ENCODE data around the gene LMAN2. TPM values are rescaled to one million over a fixed set of nuclear protein-coding genes. Genes with fewer than 3 reads are reported as not detected.

LMAN2 gene
- polyA plus RNA-seq, 3 donors: 148 to 275 (median 259) TPM

GRCh38 chr5:177357146-177357458 lies 5.6 kb upstream of the LMAN2 start:
- H3K36me3 ChIP-seq (replicated peaks in 1 of 2; ENCODE audit: control insufficient read depth in 1 of 2, insufficient read depth in 2 of 2, low read length in 2 of 2): peaks cover 2 to 6% of the 10 kb centered on the region in 2 donors
- no peak for DNase-seq
- H3K4me1 ChIP-seq (ENCODE audit: control insufficient read depth in 1 of 2, insufficient read depth in 2 of 2, low read length in 2 of 2): peaks cover 94 to 100% of the 10 kb centered on the region in 2 donors
- H3K4me3 ChIP-seq (replicated peaks in 1 of 3; ENCODE audit: low read depth in 2 of 3, low read length in 3 of 3): peak overlapping the region in 1 of 3 experiments; percentile 96
- peaks cover 0 to 7% of the 10 kb centered on the region in 2 donors for H3K9me3 ChIP-seq (replicated peaks in 1 of 2; ENCODE audit: control insufficient read depth in 1 of 2, insufficient read depth in 1 of 2, low read length in 2 of 2)
- no peak overlapping the region for H3K9ac ChIP-seq (ENCODE audit: insufficient read depth, low read length, poor library complexity, severe bottlenecking)
- peak overlapping the region; percentile 89 to 95 for H3K4me3 Mint-ChIP-seq
- peaks cover 3 to 11% (median 7%) of the 10 kb centered on the region in 7 donors for H3K9me3 Mint-ChIP-seq
- no peak for TF ChIP-seq CTCF (IDR thresholded peaks at IDR 0.05)
- peak overlapping the region in 1 of 2 donors; percentile 87 for H3K27ac ChIP-seq (ENCODE audit: low read depth in 1 of 2, low read length in 2 of 2)
- peaks cover 45% of the 10 kb centered on the region for H3K79me2 ChIP-seq (ENCODE audit: insufficient read depth, low read length)
- intact Hi-C loops (cut with micrococcal nuclease): no loop called here
- H4K20me1 ChIP-seq (ENCODE audit: insufficient read depth, low read length): peaks cover 38% of the 10 kb centered on the region
- H3K36me3 Mint-ChIP-seq: peaks cover 13 to 24% of the 10 kb centered on the region in 2 donors
- H3K27ac Mint-ChIP-seq: peak overlapping the region; percentile 63 to 96 (median 94)
- no peak overlapping the region for H2AFZ ChIP-seq (ENCODE audit: insufficient read depth, low read depth, low read length, poor library complexity, severe bottlenecking)
- H3K27me3 ChIP-seq (ENCODE audit: control insufficient read depth in 2 of 2, insufficient read depth in 2 of 2, low read length in 2 of 2): no peaks in the 10 kb centered on the region
- H3K4me2 ChIP-seq (replicated peaks; ENCODE audit: extremely low read depth, low read length, poor library complexity, severe bottlenecking): peak overlapping the region; percentile 96
- H3K4me1 Mint-ChIP-seq: peaks cover 91% of the 10 kb centered on the region
- 74% methylated on average over 5 of the region's 5 CpGs for WGBS (ENCODE audit: insufficient coverage)
- peaks cover 0 to 2% (median 1%) of the 10 kb centered on the region in 3 donors for H3K27me3 Mint-ChIP-seq (ENCODE audit: low read depth in 3 of 3)

GRCh38 chr5:177356746-177357145 lies 5.3 kb upstream of the LMAN2 start:
- WGBS (ENCODE audit: insufficient coverage): 100% methylated on average over 1 of the region's 3 CpGs
- Histone ChIP-seq H3K27me3 (ENCODE audit: control insufficient read depth in 2 of 2, insufficient read depth in 2 of 2, low read length in 2 of 2) (no peaks in the 10 kb centered on the region), H4K20me1 (ENCODE audit: insufficient read depth, low read length) (peaks cover 35% of the 10 kb centered on the region), H3K36me3 (replicated peaks in 1 of 2; ENCODE audit: control insufficient read depth in 1 of 2, insufficient read depth in 2 of 2, low read length in 2 of 2) (peaks cover 2 to 6% of the 10 kb centered on the region in 2 donors), H3K9me3 (replicated peaks in 1 of 2; ENCODE audit: control insufficient read depth in 1 of 2, insufficient read depth in 1 of 2, low read length in 2 of 2) (peaks cover 0 to 7% of the 10 kb centered on the region in 2 donors), H3K9ac (ENCODE audit: insufficient read depth, low read length, poor library complexity, severe bottlenecking) (no peak overlapping the region), H3K79me2 (ENCODE audit: insufficient read depth, low read length) (peaks cover 44% of the 10 kb centered on the region), H3K4me3 (replicated peaks in 1 of 3; ENCODE audit: low read depth in 2 of 3, low read length in 3 of 3) (peak overlapping the region in 1 of 3 experiments; percentile 96), H2AFZ (ENCODE audit: insufficient read depth, low read depth, low read length, poor library complexity, severe bottlenecking) (no peak overlapping the region), H3K4me1 (ENCODE audit: control insufficient read depth in 1 of 2, insufficient read depth in 2 of 2, low read length in 2 of 2) (peaks cover 93 to 100% of the 10 kb centered on the region in 2 donors), H3K4me2 (replicated peaks; ENCODE audit: extremely low read depth, low read length, poor library complexity, severe bottlenecking) (peak overlapping the region; percentile 96), H3K27ac (ENCODE audit: low read depth in 1 of 2, low read length in 2 of 2) (no peak overlapping the region)
- TF ChIP-seq CTCF (IDR thresholded peaks at IDR 0.05): no peak
- Mint-ChIP-seq H3K4me3 (peak overlapping the region; percentile 15 to 16), H3K9me3 (peaks cover 3 to 11% (median 7%) of the 10 kb centered on the region in 7 donors), H3K4me1 (peaks cover 91% of the 10 kb centered on the region), H3K27me3 (ENCODE audit: low read depth in 3 of 3) (peaks cover 0 to 2% (median 1%) of the 10 kb centered on the region in 3 donors), H3K27ac (peak overlapping the region in 2 of 7 donors; percentile 32 to 86), H3K36me3 (peaks cover 13 to 24% of the 10 kb centered on the region in 2 donors)
- intact Hi-C loops (cut with micrococcal nuclease): no loop called here
- DNase-seq: no peak
